OCI-LY7 (cell line): ENCODE measurements around the gene DNMBP. TPM values are rescaled to one million over a fixed set of nuclear protein-coding genes. Genes with fewer than 3 reads are reported as not detected.

Experiments
- BruUV-seq: library from RNA; stranded (reverse); fragments of 400-500 nt; replicated peaks from 2 replicates; lab custom pipeline; 2021; lab: Mats Ljungman, UMichigan
- CTCF ChIA-PET: fragments of 300-600 bp; sonication (Branson Sonifier 250); formaldehyde crosslinking; loops from one replicate; lab custom pipeline; 2022; ENCODE audit warnings: antibody characterized with exemption; ENCODE audit not compliant: unreplicated experiment; lab: Charles Lee
- POLR2A ChIA-PET: fragments of 300-600 bp; sonication (Branson Sonifier 250); formaldehyde crosslinking; loops from one replicate; lab custom pipeline; 2022; ENCODE audit warnings: antibody characterized with exemption; lab: Charles Lee
- DNase-seq: peaks from one replicate; pipeline ENCODE4 v3.0.0-alpha.2; 2015; ENCODE audit warnings: low spot score
- H2AFZ ChIP-seq: fragments of 200-600 bp; sonication (generic), shearing (Covaris generic); 2 replicates; pipeline ENCODE4 v1.6.1; 2014; ENCODE audit warnings: mild to moderate bottlenecking, antibody characterized with exemption, low read length, moderate library complexity
- H3K27ac ChIP-seq: fragments of 200-600 bp; sonication (generic); 2 replicates; pipeline ENCODE4 v1.5.1; 2014; ENCODE audit warnings: mixed run types, low read depth, mild to moderate bottlenecking, moderate library complexity, low read length, inconsistent platforms; ENCODE audit not compliant: poor library complexity, severe bottlenecking
- H3K36me3 ChIP-seq: fragments of 200-600 bp; sonication (generic); 2 replicates; pipeline ENCODE4 v1.6.1; 2014; ENCODE audit warnings: mild to moderate bottlenecking, antibody characterized with exemption, low read length, moderate library complexity, mixed read lengths; ENCODE audit not compliant: insufficient read depth
- H3K4me1 ChIP-seq: fragments of 200-600 bp; sonication (generic); 2 replicates; pipeline ENCODE4 v1.5.1; 2014; ENCODE audit warnings: mild to moderate bottlenecking, low read length; ENCODE audit not compliant: insufficient read depth, poor library complexity, severe bottlenecking
- H3K4me2 ChIP-seq: fragments of 200-600 bp; sonication (generic); 2 replicates; pipeline ENCODE4 v1.6.1; 2014; ENCODE audit warnings: mild to moderate bottlenecking, low read length
- H3K4me3 ChIP-seq: fragments of 200-600 bp; sonication (generic); 2 replicates; pipeline ENCODE4 v1.5.1; 2014; ENCODE audit warnings: mild to moderate bottlenecking, low read depth, low read length; ENCODE audit not compliant: poor library complexity, severe bottlenecking
- H3K79me2 ChIP-seq: fragments of 200-600 bp; sonication (generic); 2 replicates; pipeline ENCODE4 v1.6.1; 2016; ENCODE audit warnings: low read depth, mild to moderate bottlenecking, low read length, moderate library complexity, mixed read lengths; ENCODE audit not compliant: insufficient read depth
- H3K9me2 ChIP-seq: fragments of 200-600 bp; sonication (generic); 2 replicates; pipeline ENCODE4 v1.6.1; 2016; ENCODE audit warnings: mild to moderate bottlenecking, low read length, mixed read lengths; ENCODE audit not compliant: insufficient read depth
- H3K9me3 ChIP-seq: fragments of 200-600 bp; sonication (generic); 2 replicates; pipeline ENCODE4 v1.6.1; 2014; ENCODE audit warnings: mild to moderate bottlenecking, mixed run types, low read length, mixed read lengths
- H4K20me1 ChIP-seq: fragments of 200-600 bp; sonication (generic); 2 replicates; pipeline ENCODE4 v1.6.1; 2014; ENCODE audit warnings: mild to moderate bottlenecking, antibody characterized with exemption, low read length, moderate library complexity, mixed read lengths; ENCODE audit not compliant: insufficient read depth
- EZH2phosphoT487 ChIP-seq: fragments of 200-600 bp; sonication (generic); IDR thresholded peaks from 2 replicates; pipeline ENCODE4 v1.6.1; 2018; ENCODE audit warnings: low read depth, borderline replicate concordance, mild to moderate bottlenecking, mixed run types, antibody characterized with exemption, low read length, moderate library complexity, mixed read lengths
- intact Hi-C: fragments of 100-400 bp; cut with micrococcal nuclease; formaldehyde crosslinking; loops from one replicate; pipeline ENCODE4 v1.10.0; 2022; ENCODE audit not compliant: unreplicated experiment
- total RNA-seq, 2 experiments: library from RNA; depleted of rRNA in 1 of 2; stranded (reverse); fragments of >200 nt in 1 of 2; shearing (Covaris generic) in 1 of 2; gene quantifications; 2 replicates each; pipeline ENCODE4 v1.2.3, GENCODE V29; 2014 to 2022
- TF ChIP-seq, protein P1 (sequence below): fragments of 200-600 bp; sonication (generic); conservative IDR thresholded peaks from 2 replicates; pipeline ENCODE4 v1.5.1; 2014; ENCODE audit warnings: mild to moderate bottlenecking, antibody characterized with exemption, low read length, moderate library complexity, mixed read lengths

Gene DNMBP
- total RNA-seq, 2 experiments from 2014 or later = 27.0 to 36.2 TPM

DNA sequence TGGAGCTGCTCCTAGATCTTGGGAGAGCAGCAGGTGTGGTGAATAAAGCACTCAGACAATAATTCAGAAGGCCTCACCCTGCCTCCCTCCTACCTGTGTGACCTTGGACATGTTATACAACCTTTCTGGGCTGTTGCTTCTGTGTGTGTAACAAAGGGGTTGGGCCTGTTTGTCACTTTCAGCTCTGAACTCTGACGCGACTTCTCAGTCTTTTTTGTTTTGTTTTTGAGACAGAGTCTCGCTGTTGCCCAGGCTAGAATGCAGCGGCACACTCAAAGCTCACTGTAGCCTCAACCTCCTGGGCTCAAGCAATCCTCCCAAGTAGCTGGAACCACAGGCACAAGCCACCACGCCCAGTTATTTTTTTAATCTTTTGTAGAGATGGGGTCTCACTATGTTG is 89.3 kb downstream of the DNMBP start:
- Histone ChIP-seq H3K36me3 (peaks cover 32% of the 10 kb centered on the region), H3K9me2 (no peaks in the 10 kb centered on the region), H3K9me3 (no peaks in the 10 kb centered on the region), H2AFZ (no peak overlapping the region), H3K4me2 (no peak overlapping the region), H3K4me1 (no peaks in the 10 kb centered on the region), H3K27ac (no peak overlapping the region), H3K4me3 (no peak overlapping the region), H3K79me2 (peaks cover 4% of the 10 kb centered on the region; the same call in 1 of the 2 replicates), H4K20me1 (no peaks in the 10 kb centered on the region)
- POLR2A ChIA-PET = interaction anchor here (0.7 to 1.0 kb wide), 2 partner anchors 10 to 11 kb away, joined by 3 read pairs; no protein-coding TSS in a partner anchor
- TF ChIP-seq, protein P1, sequence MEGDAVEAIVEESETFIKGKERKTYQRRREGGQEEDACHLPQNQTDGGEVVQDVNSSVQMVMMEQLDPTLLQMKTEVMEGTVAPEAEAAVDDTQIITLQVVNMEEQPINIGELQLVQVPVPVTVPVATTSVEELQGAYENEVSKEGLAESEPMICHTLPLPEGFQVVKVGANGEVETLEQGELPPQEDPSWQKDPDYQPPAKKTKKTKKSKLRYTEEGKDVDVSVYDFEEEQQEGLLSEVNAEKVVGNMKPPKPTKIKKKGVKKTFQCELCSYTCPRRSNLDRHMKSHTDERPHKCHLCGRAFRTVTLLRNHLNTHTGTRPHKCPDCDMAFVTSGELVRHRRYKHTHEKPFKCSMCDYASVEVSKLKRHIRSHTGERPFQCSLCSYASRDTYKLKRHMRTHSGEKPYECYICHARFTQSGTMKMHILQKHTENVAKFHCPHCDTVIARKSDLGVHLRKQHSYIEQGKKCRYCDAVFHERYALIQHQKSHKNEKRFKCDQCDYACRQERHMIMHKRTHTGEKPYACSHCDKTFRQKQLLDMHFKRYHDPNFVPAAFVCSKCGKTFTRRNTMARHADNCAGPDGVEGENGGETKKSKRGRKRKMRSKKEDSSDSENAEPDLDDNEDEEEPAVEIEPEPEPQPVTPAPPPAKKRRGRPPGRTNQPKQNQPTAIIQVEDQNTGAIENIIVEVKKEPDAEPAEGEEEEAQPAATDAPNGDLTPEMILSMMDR = no peak
- no peak for TF ChIP-seq EZH2phosphoT487
- intact Hi-C loops = no loop called here
- CTCF ChIA-PET = no interaction called here
- BruUV-seq = no TSS peak
- no peak for DNase-seq

DNA sequence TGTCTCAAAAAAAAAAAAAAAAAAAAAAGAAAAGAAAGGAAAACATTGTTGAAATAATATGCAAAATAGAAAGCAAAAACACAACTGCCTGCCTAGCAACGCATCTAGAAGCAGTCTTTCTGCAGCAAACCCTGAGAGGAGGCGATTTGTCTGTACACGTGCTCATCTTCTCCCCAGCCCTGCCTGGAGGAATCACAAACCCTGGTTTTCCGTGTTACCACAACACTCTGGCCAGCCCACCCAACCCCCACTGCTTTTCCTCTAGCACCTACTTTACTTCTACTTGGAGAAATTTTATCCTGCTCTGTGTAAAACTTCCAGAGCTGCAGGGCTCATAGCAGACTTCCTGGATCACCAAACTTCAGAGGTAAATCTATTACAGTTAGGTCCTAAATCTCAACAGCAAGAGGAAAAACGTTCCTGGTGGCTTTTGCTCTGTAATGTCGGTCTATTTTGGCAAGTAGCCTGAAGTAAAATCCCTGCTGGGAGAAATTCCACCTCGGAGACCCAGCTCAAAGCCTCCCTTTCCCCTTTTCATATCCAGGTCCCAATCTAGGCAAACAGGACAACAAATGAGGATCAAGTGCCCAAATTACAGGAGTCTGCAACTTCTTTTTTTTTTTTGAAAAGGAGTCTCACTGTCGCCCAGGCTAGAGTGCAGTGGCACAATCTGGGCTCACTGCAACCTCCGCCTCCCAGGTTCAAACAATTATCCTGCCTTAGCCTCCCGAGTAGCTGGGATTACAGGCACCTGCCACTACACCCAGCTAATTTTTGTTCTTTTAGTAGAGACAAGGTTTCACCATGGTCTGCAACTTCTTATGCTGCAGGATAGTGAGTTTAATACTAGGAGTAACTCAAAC is 91.6 kb downstream of the DNMBP start:
- no peak overlapping the region for H3K4me2 ChIP-seq
- TF ChIP-seq, protein P1 = no peak
- no peak for TF ChIP-seq EZH2phosphoT487
- H2AFZ ChIP-seq = no peak overlapping the region
- peaks cover 4% of the 10 kb centered on the region; the same call in 1 of the 2 replicates for H3K79me2 ChIP-seq
- H3K27ac ChIP-seq = no peak overlapping the region
- H4K20me1 ChIP-seq = no peaks in the 10 kb centered on the region
- H3K4me1 ChIP-seq = no peaks in the 10 kb centered on the region
- intact Hi-C loops = no loop called here
- ChIA-PET POLR2A (interaction anchor here (0.6 to 0.7 kb wide), 4 partner anchors 26 to 1799 kb away, joined by 3 to 5 read pairs (median 4); no protein-coding TSS in a partner anchor), CTCF (no interaction called here)
- H3K9me2 ChIP-seq = no peaks in the 10 kb centered on the region
- H3K9me3 ChIP-seq = no peaks in the 10 kb centered on the region
- DNase-seq = no peak
- no peak overlapping the region for H3K4me3 ChIP-seq
- peaks cover 38% of the 10 kb centered on the region for H3K36me3 ChIP-seq
- no TSS peak for BruUV-seq

DNA sequence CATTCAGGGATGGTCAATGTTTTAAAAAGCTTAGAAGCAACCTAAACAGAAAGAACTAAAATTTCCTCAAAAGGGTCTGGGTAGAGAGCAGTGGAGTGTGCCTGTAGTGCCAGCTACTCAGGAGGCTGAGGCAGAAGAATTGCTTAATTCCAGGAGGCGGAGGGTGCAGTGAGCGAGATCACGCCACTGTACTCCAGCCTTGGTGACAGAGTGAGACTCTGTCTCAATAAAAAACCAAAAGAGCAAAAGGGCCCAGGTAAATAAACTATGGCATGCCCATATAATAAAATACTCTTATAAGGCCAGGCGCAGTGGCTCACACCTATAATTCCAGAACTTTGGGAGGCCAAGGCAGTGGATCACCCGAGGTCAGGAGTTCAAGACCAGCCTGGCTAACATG is 93.0 kb downstream of the DNMBP start:
- POLR2A ChIA-PET = interaction anchor here (1.3 kb wide), 1 partner anchor 258 kb away, joined by 4 read pairs; the partner anchor contains the start of gene ENTPD7
- H3K79me2 ChIP-seq = peaks cover 10% of the 10 kb centered on the region; the same call in 1 of the 2 replicates

More for the DNA sequence above, 93.0 kb downstream of the DNMBP start:
- no peak overlapping the region for H2AFZ ChIP-seq
- peaks cover 33% of the 10 kb centered on the region for H3K36me3 ChIP-seq
- H3K9me2 ChIP-seq = no peaks in the 10 kb centered on the region
- H3K9me3 ChIP-seq = no peaks in the 10 kb centered on the region
- no peak for TF ChIP-seq EZH2phosphoT487
- TF ChIP-seq, protein P1 = no peak
- H4K20me1 ChIP-seq = no peaks in the 10 kb centered on the region
- DNase-seq = no peak
- no peak overlapping the region for H3K27ac ChIP-seq
- H3K4me1 ChIP-seq = no peaks in the 10 kb centered on the region
- no peak overlapping the region for H3K4me2 ChIP-seq
- no TSS peak for BruUV-seq
- intact Hi-C loops = no loop called here
- H3K4me3 ChIP-seq = no peak overlapping the region
- CTCF ChIA-PET = no interaction called here
